Dedifferentiated amniotic fluid mesenchymal stem cell (primary cell): ENCODE measurements around the gene TGM3.

Experiments
- DNase-seq: peaks from one replicate; pipeline ENCODE4 v3.0.0-alpha.2; 2016; ENCODE audit errors: extremely low spot score

TGM3 gene

GRCh38 chr20:2307136-2307535 is 11.3 kb downstream of the TGM3 start:
- no peak for DNase-seq

GRCh38 chr20:2311329-2311728 is 15.5 kb downstream of the TGM3 start:
- no peak for DNase-seq

GRCh38 chr20:2312876-2313275 is 17.1 kb downstream of the TGM3 start:
- DNase-seq: no peak

- DNase-seq: no peak
Measured at GRCh38 chr20:2313316-2313715, 17.5 kb downstream of the TGM3 start.

GRCh38 chr20:2314759-2315439 is 19.1 kb downstream of the TGM3 start:
- no peak for DNase-seq

GRCh38 chr20:2315440-2315778 is 19.6 kb downstream of the TGM3 start:
- no peak for DNase-seq

- DNase-seq: no peak
Measured at GRCh38 chr20:2316847-2317495, 21.2 kb downstream of the TGM3 start.

GRCh38 chr20:2320813-2321658 is 25.2 kb downstream of the TGM3 start:
- DNase-seq: no peak

GRCh38 chr20:2323051-2323450 is 27.2 kb downstream of the TGM3 start:
- no peak for DNase-seq

- DNase-seq: no peak
Measured at GRCh38 chr20:2326046-2326445, 30.2 kb downstream of the TGM3 start.

- no peak for DNase-seq
Measured at GRCh38 chr20:2327620-2328555, 32.1 kb downstream of the TGM3 start.

GRCh38 chr20:2329286-2329685 is 33.5 kb downstream of the TGM3 start:
- no peak for DNase-seq

GRCh38 chr20:2330090-2330695 is 34.4 kb downstream of the TGM3 start:
- no peak for DNase-seq

GRCh38 chr20:2331106-2331505 is 35.3 kb downstream of the TGM3 start:
- no peak for DNase-seq

- no peak for DNase-seq
Measured at GRCh38 chr20:2331901-2332565, 36.2 kb downstream of the TGM3 start.

GRCh38 chr20:2332711-2333110 is 36.9 kb downstream of the TGM3 start:
- no peak for DNase-seq

GRCh38 chr20:2333821-2334220 is 38.0 kb downstream of the TGM3 start:
- DNase-seq: no peak

GRCh38 chr20:2335096-2335870 is 39.5 kb downstream of the TGM3 start:
- no peak for DNase-seq

GRCh38 chr20:2336471-2336870 is 40.7 kb downstream of the TGM3 start:
- no peak for DNase-seq

- no peak for DNase-seq
Measured at GRCh38 chr20:2337142-2337541, 41.3 kb downstream of the TGM3 start.
